ENCODE data around the gene KRTAP5-9.
A peak's percentile ranks its signal among the peaks of the same experiment; 100 is the strongest.
"Not testable (repeated sequence)": the region's sequence is repeated elsewhere in the genome, so short reads cannot be mapped to it uniquely, and the experiment has no call there.

KRTAP5-9 gene

GRCh38 chr11:71548120-71548519 is at the start of gene KRTAP5-9:
Gene KRTAP5-9 (plus strand): TSS chr11:71548420. CDS start chr11:71548658, 238 bp downstream.
- no peak for DNase-seq

- peak; percentile 35 for DNase-seq
Observed at GRCh38 chr11:71499125-71499524, 49.1 kb upstream of the KRTAP5-9 start.

GRCh38 chr11:71499546-71499945 is 48.7 kb upstream of the KRTAP5-9 start:
- DNase-seq = no peak

- no peak for DNase-seq
Observed at GRCh38 chr11:71500601-71501021, 47.6 kb upstream of the KRTAP5-9 start.

GRCh38 chr11:71501071-71501985 is 46.9 kb upstream of the KRTAP5-9 start:
- no peak for DNase-seq

GRCh38 chr11:71502026-71502425 is 46.2 kb upstream of the KRTAP5-9 start:
- DNase-seq = no peak

- DNase-seq = no peak
Observed at GRCh38 chr11:71502871-71503435, 45.3 kb upstream of the KRTAP5-9 start.

- DNase-seq = no peak
Observed at GRCh38 chr11:71504531-71504930, 43.7 kb upstream of the KRTAP5-9 start.

GRCh38 chr11:71505001-71505400 is 43.2 kb upstream of the KRTAP5-9 start:
- no peak for DNase-seq

GRCh38 chr11:71505781-71506180 is 42.4 kb upstream of the KRTAP5-9 start:
- DNase-seq = no peak

- no peak for DNase-seq
Observed at GRCh38 chr11:71507102-71507501, 41.1 kb upstream of the KRTAP5-9 start.

GRCh38 chr11:71518506-71519471 is 29.4 kb upstream of the KRTAP5-9 start:
- DNase-seq = no peak

GRCh38 chr11:71519546-71519945 is 28.7 kb upstream of the KRTAP5-9 start:
- no peak for DNase-seq

- DNase-seq = no peak
Observed at GRCh38 chr11:71525188-71525937, 22.9 kb upstream of the KRTAP5-9 start.

- no peak for DNase-seq
Observed at GRCh38 chr11:71525938-71526495, 22.2 kb upstream of the KRTAP5-9 start.

- DNase-seq = not testable (repeated sequence)
Observed at GRCh38 chr11:71526796-71527575, 21.2 kb upstream of the KRTAP5-9 start, which contains the start of gene KRTAP5-7. Gene KRTAP5-7 (plus strand): TSS chr11:71527267. CDS start chr11:71527301, 34 bp downstream.

GRCh38 chr11:71527576-71528210 is 20.5 kb upstream of the KRTAP5-9 start:
- DNase-seq = no peak

GRCh38 chr11:71530602-71531001 is 17.6 kb upstream of the KRTAP5-9 start:
- no peak for DNase-seq

- DNase-seq = no peak
Observed at GRCh38 chr11:71532036-71532610, 16.1 kb upstream of the KRTAP5-9 start.

Data from activated CD4-positive, alpha-beta T cell treated with anti-CD3 and anti-CD28 coated beads, Interleukin-2, Interleukin-6, amounts not matched to agents 100 ng/mL and 50 ng/mL, durations not matched to agents 16 hours and 8 hours (primary cell).